Liver (tissue), 9 donors: ENCODE data around the gene ECE1. TPM values are rescaled to one million over a fixed set of nuclear protein-coding genes. Genes with fewer than 3 reads are reported as not detected.

ENCODE experiments used
- DNase-seq: peaks from one replicate; pipeline ENCODE4 v3.0.0-alpha.2; 2017; ENCODE audit warnings: low spot score
- H3K27ac ChIP-seq, 2 donors: one replicate each; pipeline ENCODE4 v1.7.0; 2013; ENCODE audit warnings: inconsistent platforms in 2 of 2, low read length in 2 of 2, control low read depth in 1 of 2, low read depth in 1 of 2, mild to moderate bottlenecking in 1 of 2
- H3K27me3 ChIP-seq, 4 donors: one replicate each; pipeline versions ENCODE4 v1.6.1 to v1.7.0; 2013; ENCODE audit warnings: low read length in 3 of 4, inconsistent platforms in 1 of 4, mild to moderate bottlenecking in 1 of 4, moderate library complexity in 1 of 4; ENCODE audit not compliant: control insufficient read depth in 4 of 4, insufficient read depth in 4 of 4
- H3K36me3 ChIP-seq, 4 donors: one replicate each; pipeline versions ENCODE4 v1.6.1 to v1.7.0; 2013; ENCODE audit warnings: low read length in 3 of 4, mild to moderate bottlenecking in 3 of 4, low read depth in 1 of 4, moderate library complexity in 1 of 4; ENCODE audit not compliant: control insufficient read depth in 4 of 4, insufficient read depth in 3 of 4
- H3K4me1 ChIP-seq, 4 donors: one replicate each; pipeline versions ENCODE4 v1.6.1 to v1.7.0; 2013; ENCODE audit warnings: low read length in 3 of 4, mild to moderate bottlenecking in 3 of 4, moderate library complexity in 1 of 4; ENCODE audit not compliant: control insufficient read depth in 4 of 4, insufficient read depth in 4 of 4
- H3K4me3 ChIP-seq, 3 donors: one replicate each; pipeline versions ENCODE4 v1.6.1 to v1.7.0; 2013; ENCODE audit warnings: low read length in 3 of 3, control low read depth in 1 of 3, low read depth in 1 of 3, mild to moderate bottlenecking in 1 of 3
- H3K9ac ChIP-seq, 2 donors: one replicate each; pipeline ENCODE4 v1.7.0; 2013; ENCODE audit warnings: low read length in 2 of 2, mild to moderate bottlenecking in 2 of 2, moderate library complexity in 2 of 2, control low read depth in 1 of 2, low read depth in 1 of 2
- H3K9me3 ChIP-seq, 4 donors: one replicate each; pipeline versions ENCODE4 v1.6.1 to v1.7.0; 2013; ENCODE audit warnings: low read length in 3 of 4; ENCODE audit not compliant: control insufficient read depth in 4 of 4
- EGR1 ChIP-seq, 2 donors: IDR thresholded peaks; 2 replicates each; pipeline ENCODE4 v1.6.1; 2016 to 2018; ENCODE audit warnings: antibody characterized with exemption in 2 of 2, low read depth in 2 of 2
- FOXA1 ChIP-seq: IDR thresholded peaks from 2 replicates; pipeline ENCODE4 v1.6.1; 2016; ENCODE audit warnings: antibody characterized with exemption
- FOXA2 ChIP-seq: IDR thresholded peaks from 2 replicates; pipeline ENCODE4 v1.6.1; 2016; ENCODE audit warnings: antibody characterized with exemption
- GABPA ChIP-seq, 2 donors: IDR thresholded peaks in 1 of 2; conservative IDR thresholded peaks in 1 of 2; 2 replicates each; pipeline ENCODE4 v1.6.1; 2016; ENCODE audit warnings: antibody characterized with exemption in 2 of 2, mild to moderate bottlenecking in 1 of 2, moderate library complexity in 1 of 2
- HNF4G ChIP-seq: IDR thresholded peaks from 2 replicates; pipeline ENCODE4 v1.6.1; 2016; ENCODE audit warnings: antibody characterized with exemption
- JUND ChIP-seq, 2 donors: IDR thresholded peaks; 2 replicates each; pipeline ENCODE4 v1.6.1; 2016; ENCODE audit warnings: antibody characterized with exemption in 2 of 2
- NR2F2 ChIP-seq: IDR thresholded peaks from 2 replicates; pipeline ENCODE4 v1.6.1; 2016; ENCODE audit warnings: antibody characterized with exemption
- RAD21 ChIP-seq, 2 donors: IDR thresholded peaks; 2 replicates each; pipeline ENCODE4 v1.6.1; 2016; ENCODE audit warnings: antibody characterized with exemption in 2 of 2, mild to moderate bottlenecking in 2 of 2
- RXRA ChIP-seq, 2 donors: IDR thresholded peaks; 2 replicates each; pipeline ENCODE4 v1.6.1; 2017 to 2018; ENCODE audit warnings: antibody characterized with exemption in 2 of 2, mild to moderate bottlenecking in 1 of 2
- SP1 ChIP-seq: IDR thresholded peaks from 2 replicates; pipeline ENCODE4 v1.6.1; 2018; ENCODE audit warnings: antibody characterized with exemption, mild to moderate bottlenecking
- TAF1 ChIP-seq: conservative IDR thresholded peaks from 2 replicates; pipeline ENCODE4 v1.6.1; 2016; ENCODE audit warnings: antibody characterized with exemption, mild to moderate bottlenecking
- YY1 ChIP-seq: IDR thresholded peaks from 2 replicates; pipeline ENCODE4 v1.6.1; 2016; ENCODE audit warnings: antibody characterized with exemption, mild to moderate bottlenecking
- WGBS: extraction: QIAGEN DNeasy Blood & Tissue Kit; methylation state at CpG from one replicate; pipeline ENCODE4 v1.1.7; 2013; 5-methylcytosine and 5-hydroxymethylcytosine counted together
- polyA plus RNA-seq, 2 donors: library from polyadenylated mRNA; stranded (reverse) in 1 of 2; unstranded in 1 of 2; fragments of 200-250 nt in 1 of 2; fragments of >200 nt in 1 of 2; fragmentation: Nextera tagmentation in 1 of 2; extraction: Ambion mirVana in 1 of 2; gene quantifications; one replicate each; pipeline versions ENCODE4 v1.2.1 to v1.2.3, GENCODE V29; 2013 to 2015
- total RNA-seq, 2 donors: library from RNA; depleted of rRNA; stranded (reverse); fragments of >200 nt; gene quantifications; one replicate each; pipeline ENCODE4 v1.2.3, GENCODE V29; 2014
- TF ChIP-seq, protein P1 (sequence below): IDR thresholded peaks from 2 replicates; pipeline ENCODE4 v1.6.1; 2016; ENCODE audit warnings: antibody characterized with exemption
- TF ChIP-seq, protein P2 (sequence below): fragments of 150-350 bp; IDR thresholded peaks from 2 replicates; pipeline ENCODE4 v1.5.1; 2017; ENCODE audit warnings: improper control_type of control experiment, low read depth, low read length; ENCODE audit not compliant: missing input control
- TF ChIP-seq, protein P3 (sequence below): IDR thresholded peaks from 2 replicates; pipeline ENCODE4 v1.6.1; 2016; ENCODE audit warnings: antibody characterized with exemption
- TF ChIP-seq, protein P4 (sequence below): IDR thresholded peaks from 2 replicates; pipeline ENCODE4 v1.6.1; 2016; ENCODE audit warnings: antibody characterized with exemption, mild to moderate bottlenecking
- TF ChIP-seq, protein P5 (sequence below): IDR thresholded peaks from 2 replicates; pipeline ENCODE4 v1.6.1; 2016; ENCODE audit warnings: antibody characterized with exemption
- donor health status: healthy.
- donor health status: healthy.
- donor health status: healthy.
- donor health status: healthy.
- donor health status: healthy.

Gene ECE1
- total and polyA plus RNA-seq, 4 donors = 29.3 to 46.4 (median 39.6) TPM

DNA sequence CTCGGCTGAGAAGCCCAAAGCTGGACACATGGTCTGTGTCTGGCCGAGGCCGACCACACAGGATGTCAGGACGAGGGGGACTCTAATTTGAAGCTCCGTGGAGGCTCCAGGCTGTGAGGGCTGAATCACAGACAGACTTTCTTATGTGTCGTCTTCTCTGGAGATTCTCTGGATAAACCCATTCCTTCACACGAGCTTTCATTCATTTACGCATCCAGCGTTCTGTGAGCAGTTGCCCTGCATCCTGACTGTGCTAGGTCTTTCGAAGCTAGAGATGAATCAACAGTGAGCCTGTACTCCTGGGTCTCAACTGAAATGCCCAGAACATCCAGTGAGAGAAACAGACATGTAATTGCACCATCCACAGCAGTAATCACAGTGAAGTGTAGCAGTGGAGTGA is 49.6 kb downstream of the ECE1 start:
- TF ChIP-seq JUND (IDR thresholded peaks at IDR 0.05) = no peak
- no peak for TF ChIP-seq TAF1
- TF ChIP-seq FOXA2 = no peak
- TF ChIP-seq, protein P1, sequence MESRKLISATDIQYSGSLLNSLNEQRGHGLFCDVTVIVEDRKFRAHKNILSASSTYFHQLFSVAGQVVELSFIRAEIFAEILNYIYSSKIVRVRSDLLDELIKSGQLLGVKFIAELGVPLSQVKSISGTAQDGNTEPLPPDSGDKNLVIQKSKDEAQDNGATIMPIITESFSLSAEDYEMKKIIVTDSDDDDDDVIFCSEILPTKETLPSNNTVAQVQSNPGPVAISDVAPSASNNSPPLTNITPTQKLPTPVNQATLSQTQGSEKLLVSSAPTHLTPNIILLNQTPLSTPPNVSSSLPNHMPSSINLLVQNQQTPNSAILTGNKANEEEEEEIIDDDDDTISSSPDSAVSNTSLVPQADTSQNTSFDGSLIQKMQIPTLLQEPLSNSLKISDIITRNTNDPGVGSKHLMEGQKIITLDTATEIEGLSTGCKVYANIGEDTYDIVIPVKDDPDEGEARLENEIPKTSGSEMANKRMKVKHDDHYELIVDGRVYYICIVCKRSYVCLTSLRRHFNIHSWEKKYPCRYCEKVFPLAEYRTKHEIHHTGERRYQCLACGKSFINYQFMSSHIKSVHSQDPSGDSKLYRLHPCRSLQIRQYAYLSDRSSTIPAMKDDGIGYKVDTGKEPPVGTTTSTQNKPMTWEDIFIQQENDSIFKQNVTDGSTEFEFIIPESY = no peak
- TF ChIP-seq, protein P2, sequence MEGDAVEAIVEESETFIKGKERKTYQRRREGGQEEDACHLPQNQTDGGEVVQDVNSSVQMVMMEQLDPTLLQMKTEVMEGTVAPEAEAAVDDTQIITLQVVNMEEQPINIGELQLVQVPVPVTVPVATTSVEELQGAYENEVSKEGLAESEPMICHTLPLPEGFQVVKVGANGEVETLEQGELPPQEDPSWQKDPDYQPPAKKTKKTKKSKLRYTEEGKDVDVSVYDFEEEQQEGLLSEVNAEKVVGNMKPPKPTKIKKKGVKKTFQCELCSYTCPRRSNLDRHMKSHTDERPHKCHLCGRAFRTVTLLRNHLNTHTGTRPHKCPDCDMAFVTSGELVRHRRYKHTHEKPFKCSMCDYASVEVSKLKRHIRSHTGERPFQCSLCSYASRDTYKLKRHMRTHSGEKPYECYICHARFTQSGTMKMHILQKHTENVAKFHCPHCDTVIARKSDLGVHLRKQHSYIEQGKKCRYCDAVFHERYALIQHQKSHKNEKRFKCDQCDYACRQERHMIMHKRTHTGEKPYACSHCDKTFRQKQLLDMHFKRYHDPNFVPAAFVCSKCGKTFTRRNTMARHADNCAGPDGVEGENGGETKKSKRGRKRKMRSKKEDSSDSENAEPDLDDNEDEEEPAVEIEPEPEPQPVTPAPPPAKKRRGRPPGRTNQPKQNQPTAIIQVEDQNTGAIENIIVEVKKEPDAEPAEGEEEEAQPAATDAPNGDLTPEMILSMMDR = no peak
- no peak for TF ChIP-seq SP1
- TF ChIP-seq, protein P3, sequence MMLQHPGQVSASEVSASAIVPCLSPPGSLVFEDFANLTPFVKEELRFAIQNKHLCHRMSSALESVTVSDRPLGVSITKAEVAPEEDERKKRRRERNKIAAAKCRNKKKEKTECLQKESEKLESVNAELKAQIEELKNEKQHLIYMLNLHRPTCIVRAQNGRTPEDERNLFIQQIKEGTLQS = no peak
- no peak for TF ChIP-seq HNF4G
- no peak for TF ChIP-seq RAD21 (IDR thresholded peaks at IDR 0.05)
- TF ChIP-seq, protein P4, sequence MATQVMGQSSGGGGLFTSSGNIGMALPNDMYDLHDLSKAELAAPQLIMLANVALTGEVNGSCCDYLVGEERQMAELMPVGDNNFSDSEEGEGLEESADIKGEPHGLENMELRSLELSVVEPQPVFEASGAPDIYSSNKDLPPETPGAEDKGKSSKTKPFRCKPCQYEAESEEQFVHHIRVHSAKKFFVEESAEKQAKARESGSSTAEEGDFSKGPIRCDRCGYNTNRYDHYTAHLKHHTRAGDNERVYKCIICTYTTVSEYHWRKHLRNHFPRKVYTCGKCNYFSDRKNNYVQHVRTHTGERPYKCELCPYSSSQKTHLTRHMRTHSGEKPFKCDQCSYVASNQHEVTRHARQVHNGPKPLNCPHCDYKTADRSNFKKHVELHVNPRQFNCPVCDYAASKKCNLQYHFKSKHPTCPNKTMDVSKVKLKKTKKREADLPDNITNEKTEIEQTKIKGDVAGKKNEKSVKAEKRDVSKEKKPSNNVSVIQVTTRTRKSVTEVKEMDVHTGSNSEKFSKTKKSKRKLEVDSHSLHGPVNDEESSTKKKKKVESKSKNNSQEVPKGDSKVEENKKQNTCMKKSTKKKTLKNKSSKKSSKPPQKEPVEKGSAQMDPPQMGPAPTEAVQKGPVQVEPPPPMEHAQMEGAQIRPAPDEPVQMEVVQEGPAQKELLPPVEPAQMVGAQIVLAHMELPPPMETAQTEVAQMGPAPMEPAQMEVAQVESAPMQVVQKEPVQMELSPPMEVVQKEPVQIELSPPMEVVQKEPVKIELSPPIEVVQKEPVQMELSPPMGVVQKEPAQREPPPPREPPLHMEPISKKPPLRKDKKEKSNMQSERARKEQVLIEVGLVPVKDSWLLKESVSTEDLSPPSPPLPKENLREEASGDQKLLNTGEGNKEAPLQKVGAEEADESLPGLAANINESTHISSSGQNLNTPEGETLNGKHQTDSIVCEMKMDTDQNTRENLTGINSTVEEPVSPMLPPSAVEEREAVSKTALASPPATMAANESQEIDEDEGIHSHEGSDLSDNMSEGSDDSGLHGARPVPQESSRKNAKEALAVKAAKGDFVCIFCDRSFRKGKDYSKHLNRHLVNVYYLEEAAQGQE = no peak
- TF ChIP-seq EGR1 (IDR thresholded peaks at IDR 0.05; ENCODE audit: low read depth in 2 of 2) = no peak
- TF ChIP-seq GABPA (IDR thresholded peaks at IDR 0.05 in 1 of 2, conservative IDR thresholded peaks at IDR 0.05 in 1 of 2) = no peak
- H3K9me3 ChIP-seq = no peaks in the 10 kb centered on the region
- H3K27me3 ChIP-seq = no peaks in the 10 kb centered on the region
- H3K4me1 ChIP-seq = peaks cover 0 to 2% (median 0%) of the 10 kb centered on the region in 4 donors
- H3K4me3 ChIP-seq = no peak overlapping the region
- no peak overlapping the region for H3K27ac ChIP-seq
- no peak for DNase-seq
- H3K36me3 ChIP-seq = peaks cover 8 to 72% (median 51%) of the 10 kb centered on the region in 4 donors
- H3K9ac ChIP-seq = no peak overlapping the region
- WGBS = 92% methylated on average over 10 of the region's 10 CpGs

DNA sequence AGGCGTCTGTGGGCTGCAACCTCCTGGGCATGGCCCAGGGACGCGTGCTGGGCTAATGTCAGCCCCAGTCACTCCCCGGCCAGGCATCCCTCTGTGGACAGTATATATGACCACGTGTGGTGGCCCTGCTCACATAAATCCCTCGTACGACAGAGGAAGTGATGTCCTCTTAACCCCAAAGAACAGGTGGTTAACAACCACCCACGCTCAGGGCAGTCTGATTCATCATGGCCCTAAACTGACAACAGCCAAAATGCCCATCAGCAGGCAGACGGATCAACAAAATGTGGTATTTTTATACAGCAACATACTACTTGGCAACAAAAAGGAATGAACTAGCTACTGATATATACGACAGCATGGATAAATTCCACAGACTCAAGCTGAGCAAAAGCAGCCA is 51.0 kb downstream of the ECE1 start:
- no peak overlapping the region for H3K27ac ChIP-seq
- H3K27me3 ChIP-seq = no peaks in the 10 kb centered on the region
- TF ChIP-seq TAF1 (no peak), FOXA1 (no peak), SP1 (no peak), GABPA (IDR thresholded peaks at IDR 0.05 in 1 of 2, conservative IDR thresholded peaks at IDR 0.05 in 1 of 2) (no peak), JUND (IDR thresholded peaks at IDR 0.05) (no peak), YY1 (no peak), FOXA2 (no peak), RXRA (IDR thresholded peaks at IDR 0.05) (no peak), EGR1 (IDR thresholded peaks at IDR 0.05; ENCODE audit: low read depth in 2 of 2) (no peak), NR2F2 (no peak)
- TF ChIP-seq, protein P2 = no peak
- TF ChIP-seq, protein P5, sequence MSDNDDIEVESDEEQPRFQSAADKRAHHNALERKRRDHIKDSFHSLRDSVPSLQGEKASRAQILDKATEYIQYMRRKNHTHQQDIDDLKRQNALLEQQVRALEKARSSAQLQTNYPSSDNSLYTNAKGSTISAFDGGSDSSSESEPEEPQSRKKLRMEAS = no peak
- TF ChIP-seq, protein P1 = no peak

More for the DNA sequence above, 51.0 kb downstream of the ECE1 start:
- H3K4me3 ChIP-seq = no peak overlapping the region
- DNase-seq = no peak
- WGBS = 93% methylated on average over 10 of the region's 10 CpGs
- H3K9me3 ChIP-seq = no peaks in the 10 kb centered on the region
- H3K4me1 ChIP-seq = no peaks in the 10 kb centered on the region
- H3K9ac ChIP-seq = no peak overlapping the region
- peaks cover 9 to 74% (median 47%) of the 10 kb centered on the region in 4 donors for H3K36me3 ChIP-seq
